RWPE2 (cell line): ENCODE data around the gene PRKAG2.
A peak's percentile ranks its signal among the peaks of the same experiment; 100 is the strongest.

Source experiments
- ATAC-seq: fragments of 200-7000 bp; cut with Tn5 transposase; 3 replicates; pipeline ENCODE4 v1.9.1; 2021; ENCODE audit warnings: low read depth
- DNase-seq: peaks from one replicate; pipeline ENCODE4 v3.0.0-alpha.2; 2020; ENCODE audit warnings: low spot score
- H3K27ac ChIP-seq: fragments of 450-650 bp; 2 replicates; pipeline ENCODE4 v1.5.1; 2017; ENCODE audit warnings: mild to moderate bottlenecking; ENCODE audit not compliant: poor library complexity, severe bottlenecking
- H3K27me3 ChIP-seq: fragments of 250-450 bp; sonication (Bioruptor Pico); 2 replicates; pipeline ENCODE4 v1.5.1; 2021; ENCODE audit warnings: mild to moderate bottlenecking, moderate library complexity; ENCODE audit not compliant: insufficient read depth, poor library complexity, severe bottlenecking
- H3K36me3 ChIP-seq: fragments of 250-450 bp; sonication (Bioruptor Pico); 2 replicates; pipeline ENCODE4 v1.5.1; 2020; ENCODE audit warnings: low read depth, mild to moderate bottlenecking, moderate library complexity
- H3K4me1 ChIP-seq: fragments of 250-450 bp; sonication (Bioruptor Pico); 2 replicates; pipeline ENCODE4 v1.5.1; 2021; ENCODE audit warnings: mild to moderate bottlenecking, moderate library complexity; ENCODE audit not compliant: insufficient read depth, poor library complexity, severe bottlenecking
- H3K4me3 ChIP-seq: fragments of 250-450 bp; sonication (Bioruptor Pico); 2 replicates; pipeline ENCODE4 v1.5.1; 2021; ENCODE audit warnings: mild to moderate bottlenecking, moderate library complexity; ENCODE audit not compliant: severe bottlenecking
- H3K9me3 ChIP-seq: fragments of 250-450 bp; sonication (Bioruptor Pico); 2 replicates; pipeline ENCODE4 v1.5.1; 2021; ENCODE audit warnings: mild to moderate bottlenecking, moderate library complexity; ENCODE audit not compliant: severe bottlenecking
- CTCF ChIP-seq: fragments of 450-650 bp; IDR thresholded peaks from one replicate; pipeline ENCODE4 v1.5.1; 2017; ENCODE audit warnings: mild to moderate bottlenecking, moderate library complexity; ENCODE audit not compliant: poor library complexity, severe bottlenecking

PRKAG2 gene

DNA sequence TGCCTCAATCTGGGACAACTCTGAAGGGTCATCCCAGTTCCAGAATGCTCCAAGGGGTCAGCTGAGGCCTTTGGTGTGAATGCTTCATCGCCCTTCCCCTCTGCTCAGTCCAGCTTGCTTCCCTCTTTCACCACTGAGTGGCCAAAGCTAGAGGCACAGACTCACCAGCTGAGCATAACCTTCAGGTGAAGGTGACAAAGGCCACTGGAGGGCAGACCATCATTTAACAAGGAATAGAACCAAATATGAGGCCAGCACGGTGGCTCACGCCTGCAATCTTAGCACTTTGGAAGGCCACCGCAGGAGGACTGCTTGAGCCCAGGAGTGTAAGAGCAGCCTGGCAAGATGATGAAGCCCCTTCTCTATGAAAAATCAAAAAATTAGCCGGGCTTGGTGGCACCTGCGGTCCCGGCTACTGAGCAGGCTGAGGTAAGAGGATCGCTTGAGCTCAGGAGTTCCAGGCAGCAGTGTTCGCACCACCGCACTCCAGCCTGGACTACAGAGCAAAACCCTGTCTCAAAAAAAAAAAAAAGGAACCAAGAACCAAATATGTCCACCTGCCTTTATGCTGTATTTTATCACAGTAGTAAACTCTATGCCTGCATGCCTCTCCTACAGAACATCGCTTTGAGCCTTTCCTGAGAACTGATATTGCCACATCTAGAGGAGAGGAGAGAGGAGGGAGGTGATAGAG, 13.4 kb downstream of the PRKAG2 start:
- Histone ChIP-seq H3K4me3 (no peak overlapping the region), H3K9me3 (no peaks in the 10 kb centered on the region), H3K27ac (no peak overlapping the region), H3K27me3 (no peaks in the 10 kb centered on the region), H3K36me3 (no peaks in the 10 kb centered on the region), H3K4me1 (no peaks in the 10 kb centered on the region)
- DNase-seq (no peak), ATAC-seq (peak; percentile 59)
- no peak for TF ChIP-seq CTCF

GRCh38 chr7:151862606-151863381, 14.1 kb downstream of the PRKAG2 start:
- H3K27me3 ChIP-seq: no peaks in the 10 kb centered on the region
- no peak overlapping the region for H3K4me3 ChIP-seq
- DNase-seq (no peak), ATAC-seq (no peak)
- H3K9me3 ChIP-seq: no peaks in the 10 kb centered on the region
- no peaks in the 10 kb centered on the region for H3K36me3 ChIP-seq
- no peak overlapping the region for H3K27ac ChIP-seq
- TF ChIP-seq CTCF: no peak
- no peaks in the 10 kb centered on the region for H3K4me1 ChIP-seq

GRCh38 chr7:151861881-151862280, 15.0 kb downstream of the PRKAG2 start:
- Histone ChIP-seq H3K36me3 (no peaks in the 10 kb centered on the region), H3K27me3 (no peaks in the 10 kb centered on the region), H3K9me3 (no peaks in the 10 kb centered on the region), H3K4me1 (no peaks in the 10 kb centered on the region), H3K27ac (no peak overlapping the region), H3K4me3 (no peak overlapping the region)
- DNase-seq (no peak), ATAC-seq (no peak)
- no peak for TF ChIP-seq CTCF

DNA sequence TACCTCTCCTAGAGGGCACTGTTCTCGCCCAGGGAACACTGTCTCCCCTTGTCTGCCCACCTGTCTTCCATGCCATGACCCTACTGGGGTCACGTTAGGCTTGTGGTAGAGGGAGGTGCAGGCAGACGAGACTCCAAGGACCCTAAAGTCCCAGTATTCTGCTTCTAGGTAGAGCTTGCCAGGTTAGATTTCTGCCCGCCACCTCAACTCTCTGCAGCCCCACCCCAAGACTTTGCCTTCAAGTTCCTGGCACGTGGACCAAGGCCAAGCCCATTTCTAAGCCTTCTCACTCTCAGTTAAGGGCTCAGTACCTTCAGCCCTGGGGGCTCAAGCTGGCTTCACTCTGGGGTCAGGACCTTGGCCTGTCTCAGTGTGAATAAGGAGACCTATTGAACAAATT, 16.1 kb downstream of the PRKAG2 start:
- Histone ChIP-seq H3K27ac (no peak overlapping the region), H3K36me3 (no peaks in the 10 kb centered on the region), H3K4me3 (no peak overlapping the region), H3K4me1 (no peaks in the 10 kb centered on the region), H3K27me3 (no peaks in the 10 kb centered on the region), H3K9me3 (no peaks in the 10 kb centered on the region)
- TF ChIP-seq CTCF: no peak
- ATAC-seq (no peak), DNase-seq (no peak)
